Measurements from ENCODE around the gene TTLL8.

GRCh38 chr22:49999946-50000586, 58.0 kb downstream of the TTLL8 start:
- TF ChIP-seq, protein P1, sequence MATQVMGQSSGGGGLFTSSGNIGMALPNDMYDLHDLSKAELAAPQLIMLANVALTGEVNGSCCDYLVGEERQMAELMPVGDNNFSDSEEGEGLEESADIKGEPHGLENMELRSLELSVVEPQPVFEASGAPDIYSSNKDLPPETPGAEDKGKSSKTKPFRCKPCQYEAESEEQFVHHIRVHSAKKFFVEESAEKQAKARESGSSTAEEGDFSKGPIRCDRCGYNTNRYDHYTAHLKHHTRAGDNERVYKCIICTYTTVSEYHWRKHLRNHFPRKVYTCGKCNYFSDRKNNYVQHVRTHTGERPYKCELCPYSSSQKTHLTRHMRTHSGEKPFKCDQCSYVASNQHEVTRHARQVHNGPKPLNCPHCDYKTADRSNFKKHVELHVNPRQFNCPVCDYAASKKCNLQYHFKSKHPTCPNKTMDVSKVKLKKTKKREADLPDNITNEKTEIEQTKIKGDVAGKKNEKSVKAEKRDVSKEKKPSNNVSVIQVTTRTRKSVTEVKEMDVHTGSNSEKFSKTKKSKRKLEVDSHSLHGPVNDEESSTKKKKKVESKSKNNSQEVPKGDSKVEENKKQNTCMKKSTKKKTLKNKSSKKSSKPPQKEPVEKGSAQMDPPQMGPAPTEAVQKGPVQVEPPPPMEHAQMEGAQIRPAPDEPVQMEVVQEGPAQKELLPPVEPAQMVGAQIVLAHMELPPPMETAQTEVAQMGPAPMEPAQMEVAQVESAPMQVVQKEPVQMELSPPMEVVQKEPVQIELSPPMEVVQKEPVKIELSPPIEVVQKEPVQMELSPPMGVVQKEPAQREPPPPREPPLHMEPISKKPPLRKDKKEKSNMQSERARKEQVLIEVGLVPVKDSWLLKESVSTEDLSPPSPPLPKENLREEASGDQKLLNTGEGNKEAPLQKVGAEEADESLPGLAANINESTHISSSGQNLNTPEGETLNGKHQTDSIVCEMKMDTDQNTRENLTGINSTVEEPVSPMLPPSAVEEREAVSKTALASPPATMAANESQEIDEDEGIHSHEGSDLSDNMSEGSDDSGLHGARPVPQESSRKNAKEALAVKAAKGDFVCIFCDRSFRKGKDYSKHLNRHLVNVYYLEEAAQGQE (IDR thresholded peaks at IDR 0.05; ENCODE audit: insufficient read depth in 1 of 2, low read depth in 2 of 2, low read length in 2 of 2), result no peak
- TF ChIP-seq SIN3A (IDR thresholded peaks at IDR 0.05; ENCODE audit: borderline replicate concordance, insufficient read depth, low read length) (no peak), POLR2AphosphoS5 (IDR thresholded peaks at IDR 0.05; ENCODE audit: low read depth, low read length) (no peak), TAF1 (IDR thresholded peaks at IDR 0.05; ENCODE audit: borderline replicate concordance, insufficient read depth, low read length) (no peak), FOXP2 (optimal IDR thresholded peaks at IDR 0.05; ENCODE audit: borderline replicate concordance, extremely low read depth, extremely low read length, insufficient read depth) (no peak)

Data from PFSK-1 (cell line).